HEK293T (cell line): ENCODE data around the gene RASSF4.

Source experiments
- CTCF ChIA-PET: fragments of 350-600 bp; formaldehyde crosslinking; extraction: SDS; loops from one replicate; lab custom pipeline; 2021; ENCODE audit warnings: antibody characterized with exemption, inconsistent platforms; lab: Yijun Ruan, JAX
- POLR2A ChIA-PET: fragments of 350-600 bp; formaldehyde crosslinking; extraction: SDS; loops from one replicate; lab custom pipeline; 2020; ENCODE audit warnings: antibody characterized with exemption, inconsistent platforms; lab: Yijun Ruan, JAX
- DNase-seq: peaks from one replicate; pipeline ENCODE4 v3.0.0; 2012; ENCODE audit warnings: mixed read lengths; ENCODE audit errors: extremely low spot score
- ARNT ChIP-seq: fragments of 450-650 bp; IDR thresholded peaks from 2 replicates; pipeline ENCODE4 v1.6.1; 2017; ENCODE audit warnings: mild to moderate bottlenecking
- BHLHE40 ChIP-seq: fragments of 450-650 bp; IDR thresholded peaks from 2 replicates; pipeline ENCODE4 v1.6.1; 2016; ENCODE audit warnings: mild to moderate bottlenecking, moderate library complexity, borderline replicate concordance
- CTBP1 ChIP-seq: fragments of 450-650 bp; IDR thresholded peaks from 2 replicates; pipeline ENCODE4 v1.6.1; 2016; ENCODE audit warnings: borderline replicate concordance
- ELF4 ChIP-seq: fragments of 450-650 bp; IDR thresholded peaks from 2 replicates; pipeline ENCODE4 v1.6.1; 2017; ENCODE audit warnings: antibody characterized with exemption
- FOXA1 ChIP-seq: fragments of 450-650 bp; IDR thresholded peaks from 2 replicates; pipeline ENCODE4 v1.6.1; 2016; ENCODE audit warnings: mild to moderate bottlenecking
- FOXK2 ChIP-seq: fragments of 450-650 bp; IDR thresholded peaks from 2 replicates; pipeline ENCODE4 v1.6.1; 2016; ENCODE audit warnings: mild to moderate bottlenecking
- FOXM1 ChIP-seq: fragments of 450-650 bp; IDR thresholded peaks from 2 replicates; pipeline ENCODE4 v1.6.1; 2017; ENCODE audit warnings: mild to moderate bottlenecking, borderline replicate concordance
- HDGF ChIP-seq: fragments of 450-650 bp; IDR thresholded peaks from 2 replicates; pipeline ENCODE4 v1.6.1; 2017; ENCODE audit warnings: antibody characterized with exemption, borderline replicate concordance
- L3MBTL2 ChIP-seq: fragments of 450-650 bp; conservative IDR thresholded peaks from 2 replicates; pipeline ENCODE4 v1.6.1; 2016; ENCODE audit warnings: mild to moderate bottlenecking
- LEF1 ChIP-seq: fragments of 450-650 bp; IDR thresholded peaks from 2 replicates; pipeline ENCODE4 v1.6.1; 2017; ENCODE audit warnings: mild to moderate bottlenecking, borderline replicate concordance
- NFRKB ChIP-seq: fragments of 450-650 bp; IDR thresholded peaks from 2 replicates; pipeline ENCODE4 v1.6.1; 2016; ENCODE audit warnings: mild to moderate bottlenecking, moderate library complexity
- PKNOX1 ChIP-seq: fragments of 450-650 bp; IDR thresholded peaks from 2 replicates; pipeline ENCODE4 v1.6.1; 2016
- SP1 ChIP-seq: fragments of 450-650 bp; IDR thresholded peaks from 2 replicates; pipeline ENCODE4 v1.6.1; 2017
- SUZ12 ChIP-seq: fragments of 450-650 bp; IDR thresholded peaks from 2 replicates; pipeline ENCODE4 v1.6.1; 2016; ENCODE audit warnings: mild to moderate bottlenecking
- TARDBP ChIP-seq: fragments of 450-650 bp; IDR thresholded peaks from 2 replicates; pipeline ENCODE4 v1.6.1; 2016
- ZNF384 ChIP-seq: fragments of 450-650 bp; IDR thresholded peaks from 2 replicates; pipeline ENCODE4 v1.6.1; 2016

The RASSF4 gene

GRCh38 chr10:44960482-44961229 lies 1.1 kb downstream of the RASSF4 start:
- ChIA-PET CTCF (no interaction called here), POLR2A (interaction anchor here (1.0 kb wide), 1 partner anchor 13 kb away, joined by 3 read pairs; no protein-coding TSS in a partner anchor)
- no peak for DNase-seq
- TF ChIP-seq PKNOX1: peak; percentile 4; the same call in 1 of the 2 replicates
- no peak for TF ChIP-seq TARDBP
- TF ChIP-seq ZNF384: no peak
- no peak for TF ChIP-seq ELF4

- CTCF ChIA-PET: no interaction called here
- no peak for TF ChIP-seq SUZ12
- TF ChIP-seq SP1: no peak
- TF ChIP-seq PKNOX1: no peak
- TF ChIP-seq HDGF: no peak
- TF ChIP-seq FOXK2: no peak
- no peak for TF ChIP-seq NFRKB
- TF ChIP-seq ZNF384: no peak
- TF ChIP-seq CTBP1: no peak
- TF ChIP-seq ELF4: no peak
- no peak for TF ChIP-seq FOXM1
- POLR2A ChIA-PET: interaction anchor here (0.7 to 1.0 kb wide), 2 partner anchors 13 to 18 kb away, joined by 3 read pairs; partner anchors contain the start of gene DEPP1
- no peak for DNase-seq
These were observed 1.6 kb downstream of the RASSF4 start for GRCh38 chr10:44961230-44961571.

- TF ChIP-seq HDGF (no peak), SP1 (no peak), FOXK2 (no peak), ARNT (no peak), PKNOX1 (no peak), TARDBP (no peak), ELF4 (no peak), ZNF384 (no peak), FOXM1 (no peak), BHLHE40 (no peak)
- DNase-seq: no peak
- ChIA-PET POLR2A (interaction anchor here (0.7 kb wide), 1 partner anchor 17 kb away, joined by 3 read pairs; the partner anchor contains the start of gene DEPP1), CTCF (interaction anchor here (1.4 kb wide), 1 partner anchor 37 kb away, joined by 3 read pairs; no protein-coding TSS in a partner anchor)
These were observed 2.5 kb downstream of the RASSF4 start for GRCh38 chr10:44961931-44962750.

- ChIA-PET CTCF (interaction anchor here (0.7 to 1.4 kb wide), 2 partner anchors 10 to 38 kb away, joined by 3 read pairs; no protein-coding TSS in a partner anchor), POLR2A (interaction anchor here (0.6 to 1.2 kb wide), 2 partner anchors 12 to 13 kb away, joined by 3 to 4 read pairs; no protein-coding TSS in a partner anchor)
- no peak for DNase-seq
- TF ChIP-seq ZNF384: no peak
- no peak for TF ChIP-seq FOXK2
- no peak for TF ChIP-seq SUZ12
- no peak for TF ChIP-seq CTBP1
These were observed 3.5 kb downstream of the RASSF4 start for GRCh38 chr10:44962870-44963738.

GRCh38 chr10:44963772-44964633 lies 4.4 kb downstream of the RASSF4 start:
- CTCF ChIA-PET: interaction anchor here (0.7 to 1.4 kb wide), 3 partner anchors 9 to 39 kb away, joined by 3 to 6 read pairs (median 3); no protein-coding TSS in a partner anchor
- DNase-seq: no peak
- POLR2A ChIA-PET: interaction anchor here (0.6 to 1.2 kb wide), 4 partner anchors 9 to 15 kb away, joined by 3 to 4 read pairs (median 3); partner anchors contain the start of gene DEPP1

More at GRCh38 chr10:44963772-44964633, 4.4 kb downstream of the RASSF4 start:
- TF ChIP-seq CTBP1 (no peak), L3MBTL2 (no peak), HDGF (no peak), BHLHE40 (no peak), FOXA1 (no peak), ELF4 (no peak), PKNOX1 (no peak), NFRKB (no peak), LEF1 (no peak), FOXM1 (no peak), ARNT (no peak), TARDBP (no peak), SUZ12 (no peak), SP1 (no peak), ZNF384 (no peak), FOXK2 (no peak)
